CD14-positive monocyte (primary cell): ENCODE measurements around the gene ZFP36L2. TPM values are rescaled to one million over a fixed set of nuclear protein-coding genes. Genes with fewer than 3 reads are reported as not detected.

ENCODE experiments used
- DNase-seq, 3 donors: peaks; one replicate each; pipeline ENCODE4 v3.0.0-alpha.2; 2011 to 2022
- H2AFZ ChIP-seq: 2 replicates; pipeline ENCODE4 v1.6.0; 2012; ENCODE audit warnings: mild to moderate bottlenecking, low read depth, low read length, inconsistent platforms; ENCODE audit not compliant: insufficient read depth, poor library complexity, severe bottlenecking
- H3K27ac ChIP-seq, 2 donors: 1 replicate in 1 of 2; 2 replicates in 1 of 2; pipeline ENCODE4 v1.5.1; 2012 to 2013; ENCODE audit warnings: low read length in 2 of 2, control low read depth in 1 of 2, inconsistent platforms in 1 of 2, low read depth in 1 of 2, mild to moderate bottlenecking in 1 of 2
- H3K27me3 ChIP-seq, 2 donors: one replicate each; pipeline versions ENCODE4 v1.6.0 to v1.6.1; 2011 to 2013; ENCODE audit warnings: low read length in 2 of 2; ENCODE audit not compliant: control insufficient read depth in 2 of 2, insufficient read depth in 2 of 2
- H3K36me3 ChIP-seq, 2 donors: replicated peaks in 1 of 2; 1 replicate in 1 of 2; 2 replicates in 1 of 2; pipeline versions ENCODE4 v1.5.1 to v1.6.1; 2012 to 2013; ENCODE audit warnings: low read length in 2 of 2, control low read depth in 1 of 2, inconsistent platforms in 1 of 2, mild to moderate bottlenecking in 1 of 2; ENCODE audit not compliant: insufficient read depth in 2 of 2, control insufficient read depth in 1 of 2
- H3K4me1 ChIP-seq, 2 donors: 1 replicate in 1 of 2; 2 replicates in 1 of 2; pipeline versions ENCODE4 v1.5.1 to v1.6.1; 2012 to 2013; ENCODE audit warnings: low read length in 2 of 2, control low read depth in 1 of 2, inconsistent platforms in 1 of 2, mild to moderate bottlenecking in 1 of 2, moderate library complexity in 1 of 2; ENCODE audit not compliant: insufficient read depth in 2 of 2, control insufficient read depth in 1 of 2
- H3K4me2 ChIP-seq: replicated peaks from 2 replicates; pipeline ENCODE3; 2012; ENCODE audit warnings: low read length, moderate library complexity, mild to moderate bottlenecking; ENCODE audit not compliant: poor library complexity, severe bottlenecking; ENCODE audit errors: extremely low read depth
- H3K4me3 ChIP-seq, 3 experiments: fragments of 200-600 bp in 1 of 3; sonication (generic) in 1 of 3; replicated peaks in 1 of 3; 1 replicate in 2 of 3; 2 replicates in 1 of 3; pipeline ENCODE4 v1.5.1; 2011 to 2013; ENCODE audit warnings: low read length in 3 of 3, mild to moderate bottlenecking in 3 of 3, control low read depth in 2 of 3, low read depth in 2 of 3, inconsistent platforms in 1 of 3, moderate library complexity in 1 of 3
- H3K79me2 ChIP-seq: 2 replicates; pipeline ENCODE4 v1.6.0; 2012; ENCODE audit warnings: mild to moderate bottlenecking, control low read depth, inconsistent platforms, low read length, moderate library complexity; ENCODE audit not compliant: insufficient read depth
- H3K9ac ChIP-seq: 2 replicates; pipeline ENCODE4 v1.6.0; 2017; ENCODE audit warnings: low read length, mild to moderate bottlenecking; ENCODE audit not compliant: insufficient read depth, poor library complexity, severe bottlenecking
- H3K9me3 ChIP-seq, 2 donors: replicated peaks in 1 of 2; 1 replicate in 1 of 2; 2 replicates in 1 of 2; pipeline versions ENCODE4 v1.5.1 to v1.6.1; 2012 to 2013; ENCODE audit warnings: low read length in 2 of 2, control low read depth in 1 of 2; ENCODE audit not compliant: control insufficient read depth in 1 of 2, insufficient read depth in 1 of 2
- H4K20me1 ChIP-seq: 2 replicates; pipeline ENCODE4 v1.6.0; 2012; ENCODE audit warnings: mild to moderate bottlenecking, low read length, control low read depth, moderate library complexity; ENCODE audit not compliant: insufficient read depth
- H3K27ac Mint-ChIP-seq, 7 donors: one replicate each; pipeline ENCODE4 v1.8.0; 2020; ENCODE audit warnings: mild to moderate bottlenecking in 7 of 7, mixed read lengths in 7 of 7, moderate library complexity in 6 of 7, inconsistent platforms in 2 of 7
- H3K27me3 Mint-ChIP-seq, 3 donors: one replicate each; pipeline ENCODE4 v1.8.0; 2021 to 2022; ENCODE audit warnings: low read depth in 3 of 3, mild to moderate bottlenecking in 3 of 3, mixed read lengths in 3 of 3, moderate library complexity in 3 of 3, inconsistent platforms in 1 of 3
- H3K36me3 Mint-ChIP-seq, 2 donors: one replicate each; pipeline ENCODE4 v1.8.0; 2020; ENCODE audit warnings: mixed read lengths in 2 of 2, inconsistent platforms in 1 of 2, mild to moderate bottlenecking in 1 of 2
- H3K4me1 Mint-ChIP-seq: one replicate; pipeline ENCODE4 v1.8.0; 2020; ENCODE audit warnings: mild to moderate bottlenecking, mixed read lengths
- H3K4me3 Mint-ChIP-seq, 2 donors: one replicate each; pipeline ENCODE4 v1.8.0; 2020; ENCODE audit warnings: mild to moderate bottlenecking in 2 of 2, mixed read lengths in 2 of 2, moderate library complexity in 1 of 2
- H3K9me3 Mint-ChIP-seq, 7 donors: one replicate each; pipeline ENCODE4 v1.8.0; 2020 to 2022; ENCODE audit warnings: mixed read lengths in 7 of 7, mild to moderate bottlenecking in 6 of 7, moderate library complexity in 6 of 7, inconsistent platforms in 2 of 7
- WGBS: methylation state at CpG from one replicate; pipeline ENCODE4 v1.1.5; 2013; ENCODE audit warnings: missing lambda C conversion rate; ENCODE audit not compliant: insufficient coverage; 5-methylcytosine and 5-hydroxymethylcytosine counted together
- intact Hi-C, 2 donors: fragments of 100-400 bp; cut with micrococcal nuclease; formaldehyde crosslinking; loops; one replicate each; pipeline versions ENCODE4 v1.15.0 to v1.15.1; 2023
- polyA plus RNA-seq, 3 donors: library from polyadenylated mRNA; depleted of rRNA in 1 of 3; unstranded in 2 of 3; stranded (reverse) in 1 of 3; fragments of 300-500 nt in 2 of 3; fragments of >200 nt in 1 of 3; fragmentation: Illumina TruSeq in 2 of 3; gene quantifications; 1 replicate in 2 of 3; 2 replicates in 1 of 3; pipeline ENCODE4 v1.2.3, GENCODE V29; 2012 to 2021
- TF ChIP-seq, protein P1 (sequence below): fragments of 200-600 bp; IDR thresholded peaks from one replicate; pipeline ENCODE4 v1.8.0; 2022; ENCODE audit warnings: antibody characterized with exemption, mild to moderate bottlenecking

ZFP36L2 gene
- polyA plus RNA-seq, 3 donors: 84.4 to 150 (median 88.3) TPM

DNA sequence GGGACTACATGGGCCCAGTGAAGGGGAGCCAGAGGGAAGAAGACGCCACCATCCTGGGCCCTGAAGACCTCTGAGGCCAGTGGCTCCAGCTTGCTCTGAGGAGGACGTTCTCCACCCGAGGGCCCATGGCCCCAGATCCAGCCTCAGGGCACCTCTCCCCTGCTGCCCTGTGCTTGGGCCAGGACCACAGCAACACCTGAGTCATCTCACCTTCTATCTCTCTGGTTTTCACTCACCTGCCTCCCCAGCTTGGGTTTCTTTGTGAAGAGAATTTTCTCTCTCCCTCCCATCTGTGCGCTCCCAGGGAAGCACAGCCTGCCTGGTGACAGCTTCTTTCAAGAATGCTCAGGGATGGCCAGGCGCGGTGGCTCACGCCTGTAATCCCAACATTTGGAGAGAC lies 19.8 kb downstream of the ZFP36L2 start:
- no peak overlapping the region for H3K4me2 ChIP-seq
- Mint-ChIP-seq H3K4me3 (no peak overlapping the region), H3K4me1 (peaks cover 59% of the 10 kb centered on the region), H3K36me3 (peaks cover 0 to 3% of the 10 kb centered on the region in 2 donors), H3K27ac (peak overlapping the region in 1 of 7 donors; percentile 26), H3K9me3 (no peaks in the 10 kb centered on the region), H3K27me3 (peaks cover 0 to 2% (median 2%) of the 10 kb centered on the region in 3 donors)
- no peaks in the 10 kb centered on the region for H3K9me3 ChIP-seq
- no peak overlapping the region for H2AFZ ChIP-seq
- 100% methylated on average over 2 of the region's 7 CpGs for WGBS
- H3K27ac ChIP-seq: no peak overlapping the region
- TF ChIP-seq, protein P1, sequence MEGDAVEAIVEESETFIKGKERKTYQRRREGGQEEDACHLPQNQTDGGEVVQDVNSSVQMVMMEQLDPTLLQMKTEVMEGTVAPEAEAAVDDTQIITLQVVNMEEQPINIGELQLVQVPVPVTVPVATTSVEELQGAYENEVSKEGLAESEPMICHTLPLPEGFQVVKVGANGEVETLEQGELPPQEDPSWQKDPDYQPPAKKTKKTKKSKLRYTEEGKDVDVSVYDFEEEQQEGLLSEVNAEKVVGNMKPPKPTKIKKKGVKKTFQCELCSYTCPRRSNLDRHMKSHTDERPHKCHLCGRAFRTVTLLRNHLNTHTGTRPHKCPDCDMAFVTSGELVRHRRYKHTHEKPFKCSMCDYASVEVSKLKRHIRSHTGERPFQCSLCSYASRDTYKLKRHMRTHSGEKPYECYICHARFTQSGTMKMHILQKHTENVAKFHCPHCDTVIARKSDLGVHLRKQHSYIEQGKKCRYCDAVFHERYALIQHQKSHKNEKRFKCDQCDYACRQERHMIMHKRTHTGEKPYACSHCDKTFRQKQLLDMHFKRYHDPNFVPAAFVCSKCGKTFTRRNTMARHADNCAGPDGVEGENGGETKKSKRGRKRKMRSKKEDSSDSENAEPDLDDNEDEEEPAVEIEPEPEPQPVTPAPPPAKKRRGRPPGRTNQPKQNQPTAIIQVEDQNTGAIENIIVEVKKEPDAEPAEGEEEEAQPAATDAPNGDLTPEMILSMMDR: no peak
- no peak overlapping the region for H3K4me3 ChIP-seq
- no peak overlapping the region for H3K9ac ChIP-seq
- H4K20me1 ChIP-seq: no peaks in the 10 kb centered on the region
- H3K27me3 ChIP-seq: no peaks in the 10 kb centered on the region
- peaks cover 8% of the 10 kb centered on the region for H3K79me2 ChIP-seq
- peaks cover 39 to 52% of the 10 kb centered on the region in 2 donors for H3K4me1 ChIP-seq
- no peak for DNase-seq
- intact Hi-C loops: loop anchor here in 1 of 2 donors (5.0 kb wide), 1 partner anchor 34 kb away; no protein-coding TSS in a partner anchor
- no peaks in the 10 kb centered on the region for H3K36me3 ChIP-seq

DNA sequence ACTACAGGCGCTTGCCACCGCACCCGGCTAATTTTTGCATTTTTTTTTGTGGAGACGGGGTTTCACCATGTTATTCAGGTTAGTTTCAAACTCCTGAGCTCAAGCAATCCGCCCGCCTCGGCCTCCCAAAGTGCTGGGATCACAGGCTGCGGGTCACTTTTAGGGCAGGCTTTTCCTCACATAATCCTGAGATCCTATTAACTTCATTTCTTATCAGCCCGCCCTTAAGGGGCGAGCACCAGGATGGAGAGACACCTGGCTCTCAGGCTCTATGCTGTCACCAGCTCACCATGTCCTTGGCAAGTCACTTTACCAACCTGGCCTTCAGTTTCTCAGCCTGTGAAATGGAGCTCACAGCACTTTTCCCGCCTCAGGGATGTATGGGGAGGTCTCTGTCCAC lies 23.0 kb downstream of the ZFP36L2 start:
- intact Hi-C loops: no loop called here
- Histone ChIP-seq H3K9ac (no peak overlapping the region), H3K4me1 (peaks cover 21 to 40% of the 10 kb centered on the region in 2 donors), H3K27ac (no peak overlapping the region), H3K36me3 (no peaks in the 10 kb centered on the region), H3K79me2 (no peaks in the 10 kb centered on the region), H2AFZ (no peak overlapping the region), H3K4me2 (no peak overlapping the region), H3K9me3 (no peaks in the 10 kb centered on the region), H3K27me3 (no peaks in the 10 kb centered on the region), H3K4me3 (no peak overlapping the region), H4K20me1 (no peaks in the 10 kb centered on the region)
- TF ChIP-seq, protein P1: no peak
- DNase-seq: no peak
- Mint-ChIP-seq H3K9me3 (no peaks in the 10 kb centered on the region), H3K27me3 (peaks cover 1 to 2% (median 2%) of the 10 kb centered on the region in 3 donors), H3K4me3 (no peak overlapping the region), H3K27ac (no peak overlapping the region), H3K36me3 (peaks cover 0 to 3% of the 10 kb centered on the region in 2 donors), H3K4me1 (peaks cover 47% of the 10 kb centered on the region)
- 94% methylated on average over 6 of the region's 11 CpGs for WGBS
